Myocyte (in vitro differentiated cells): ENCODE results near the gene MID1. TPM values are rescaled to one million over a fixed set of nuclear protein-coding genes. Genes with fewer than 3 reads are reported as not detected.

Experiments used
- DNase-seq: peaks from one replicate; pipeline ENCODE4 v3.0.0-alpha.2; 2012; ENCODE audit warnings: low read depth
- total RNA-seq: library from RNA; depleted of rRNA; stranded (reverse); fragments of >200 nt; gene quantifications from 2 replicates; pipeline ENCODE4 v1.2.3, GENCODE V29; 2014

The MID1 gene
- total RNA-seq, 1 donor from 2014 or later, result 11.0 TPM

- DNase-seq, result no peak
Observed at GRCh38 chrX:10441464-10441863, 178.9 kb downstream of the MID1 start.

GRCh38 chrX:10433296-10433965 lies 187.0 kb downstream of the MID1 start:
- DNase-seq, result peak; percentile 68

GRCh38 chrX:10429908-10430307 lies 190.5 kb downstream of the MID1 start:
- DNase-seq, result no peak

- DNase-seq, result no peak
Observed at GRCh38 chrX:10427249-10427648, 193.1 kb downstream of the MID1 start.

GRCh38 chrX:10423716-10424115 lies 196.7 kb downstream of the MID1 start:
- DNase-seq, result no peak

GRCh38 chrX:10420134-10420533 lies 200.3 kb downstream of the MID1 start:
- DNase-seq, result no peak

- no peak for DNase-seq
Observed at GRCh38 chrX:10416424-10416823, 204.0 kb downstream of the MID1 start.

- peak; percentile 22 for DNase-seq
Observed at GRCh38 chrX:10415306-10416001, 204.9 kb downstream of the MID1 start.

GRCh38 chrX:10414862-10415261 lies 205.5 kb downstream of the MID1 start:
- DNase-seq, result no peak

- no peak for DNase-seq
Observed at GRCh38 chrX:10414156-10414824, 206.1 kb downstream of the MID1 start.

GRCh38 chrX:10404436-10404835 lies 215.9 kb downstream of the MID1 start:
- DNase-seq, result no peak

GRCh38 chrX:10401239-10401638 lies 219.1 kb downstream of the MID1 start:
- DNase-seq, result no peak

- DNase-seq, result no peak
Observed at GRCh38 chrX:10399043-10399741, 221.2 kb downstream of the MID1 start.

- DNase-seq, result no peak
Observed at GRCh38 chrX:10398215-10398614, 222.2 kb downstream of the MID1 start.

GRCh38 chrX:10397349-10397748 lies 223.0 kb downstream of the MID1 start:
- no peak for DNase-seq

- DNase-seq, result no peak
Observed at GRCh38 chrX:10395643-10396042, 224.7 kb downstream of the MID1 start.
